Ascending aorta (tissue), 2 donors: ENCODE data around the gene CLPSL1. TPM values are rescaled to one million over a fixed set of nuclear protein-coding genes. Genes with fewer than 3 reads are reported as not detected.
A peak's percentile ranks its signal among the peaks of the same experiment; 100 is the strongest.

Experiments
- DNase-seq, 2 donors: peaks; one replicate each; pipeline ENCODE4 v3.0.0-alpha.2; 2019; ENCODE audit warnings: low spot score in 2 of 2
- H3K27ac ChIP-seq, 2 donors: fragments of 200-600 bp; sonication (generic); one replicate each; pipeline ENCODE4 v1.5.1; 2016 to 2017; ENCODE audit warnings: mild to moderate bottlenecking in 1 of 2
- H3K27me3 ChIP-seq: fragments of 200-600 bp; sonication (generic); one replicate; pipeline ENCODE4 v1.5.1; 2017
- H3K36me3 ChIP-seq, 2 donors: fragments of 200-600 bp; sonication (generic); one replicate each; pipeline ENCODE4 v1.5.1; 2016
- H3K4me1 ChIP-seq, 2 donors: fragments of 200-600 bp; sonication (generic); one replicate each; pipeline ENCODE4 v1.5.1; 2016 to 2017; ENCODE audit warnings: mild to moderate bottlenecking in 1 of 2
- H3K4me3 ChIP-seq, 2 donors: fragments of 200-600 bp; sonication (generic); one replicate each; pipeline ENCODE4 v1.5.1; 2016 to 2017; ENCODE audit warnings: mild to moderate bottlenecking in 1 of 2
- H3K9me3 ChIP-seq, 2 donors: fragments of 200-600 bp; sonication (generic); one replicate each; pipeline ENCODE4 v1.5.1; 2016
- CTCF ChIP-seq, 3 experiments: fragments of 200-600 bp in 2 of 3; fragments of 450-650 bp in 1 of 3; sonication (generic) in 2 of 3; IDR thresholded peaks; one replicate each; pipeline ENCODE4 v1.5.1; 2016 to 2019; ENCODE audit warnings: antibody characterized with exemption in 3 of 3, mild to moderate bottlenecking in 1 of 3, moderate library complexity in 1 of 3
- intact Hi-C: fragments of 100-400 bp; cut with DNase I; formaldehyde crosslinking; loops from one replicate; pipeline ENCODE4 v1.15.1; 2023
- total RNA-seq: library from RNA; depleted of rRNA; stranded (reverse); fragments of >200 nt; gene quantifications from one replicate; pipeline ENCODE4 v1.1.0, GENCODE V29; 2016

Gene CLPSL1
- total RNA-seq, 1 donor from 2014 or later: not detected

GRCh38 chr6:35754452-35755277 is 26.2 kb upstream of the CLPSL1 start:
- TF ChIP-seq CTCF (IDR thresholded peaks at IDR 0.05): no peak
- Histone ChIP-seq H3K4me1 (no peaks in the 10 kb centered on the region), H3K4me3 (no peak overlapping the region), H3K27me3 (no peaks in the 10 kb centered on the region), H3K36me3 (no peaks in the 10 kb centered on the region), H3K9me3 (no peaks in the 10 kb centered on the region), H3K27ac (no peak overlapping the region)
- no peak for DNase-seq
- intact Hi-C loops: no loop called here

DNA sequence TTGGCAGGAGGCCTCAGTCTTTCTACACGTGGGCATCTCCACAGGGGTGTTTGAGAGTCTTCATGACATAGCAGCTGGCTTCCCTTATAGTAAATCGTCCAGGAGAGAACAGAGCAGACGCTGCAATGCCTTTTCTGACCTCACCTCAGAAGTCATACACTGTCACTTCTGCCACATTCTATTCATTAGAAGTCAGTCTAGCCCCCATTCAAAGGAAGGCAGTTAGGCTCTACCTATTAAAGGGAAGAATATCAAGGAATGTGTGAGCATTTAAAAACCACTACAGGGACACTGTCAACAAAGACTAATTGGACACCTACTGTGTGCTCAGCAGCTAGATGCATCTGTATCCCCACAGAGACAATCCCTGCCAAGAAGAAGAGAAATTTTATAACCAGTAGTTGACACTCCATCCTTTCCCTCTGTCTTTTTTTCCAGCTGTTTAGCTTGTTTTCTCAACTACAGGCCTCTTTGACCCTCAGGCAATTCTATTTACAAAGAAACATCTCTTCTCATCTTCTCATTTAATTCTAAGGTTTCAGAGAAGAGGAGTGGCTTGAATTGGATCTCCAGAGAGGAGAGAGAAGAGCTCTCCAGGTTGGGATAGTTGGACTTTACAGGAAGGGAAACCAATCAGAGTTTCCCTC is 25.4 kb upstream of the CLPSL1 start:
- H3K27me3 ChIP-seq: no peaks in the 10 kb centered on the region
- no peaks in the 10 kb centered on the region for H3K36me3 ChIP-seq
- H3K9me3 ChIP-seq: no peaks in the 10 kb centered on the region
- no peak overlapping the region for H3K27ac ChIP-seq
- TF ChIP-seq CTCF (IDR thresholded peaks at IDR 0.05): no peak
- H3K4me1 ChIP-seq: no peaks in the 10 kb centered on the region
- no peak for DNase-seq
- intact Hi-C loops: no loop called here
- H3K4me3 ChIP-seq: no peak overlapping the region

- H3K9me3 ChIP-seq: no peaks in the 10 kb centered on the region
- H3K27ac ChIP-seq: no peak overlapping the region
- intact Hi-C loops: no loop called here
- no peak overlapping the region for H3K4me3 ChIP-seq
- no peak for DNase-seq
- no peaks in the 10 kb centered on the region for H3K27me3 ChIP-seq
- peak in 1 of 3 experiments; percentile 18 for TF ChIP-seq CTCF (IDR thresholded peaks at IDR 0.05)
- H3K4me1 ChIP-seq: no peaks in the 10 kb centered on the region
- no peaks in the 10 kb centered on the region for H3K36me3 ChIP-seq
Observed at GRCh38 chr6:35757456-35758123, 23.2 kb upstream of the CLPSL1 start.

- Histone ChIP-seq H3K9me3 (no peaks in the 10 kb centered on the region), H3K27me3 (no peaks in the 10 kb centered on the region), H3K27ac (no peak overlapping the region), H3K4me3 (no peak overlapping the region), H3K4me1 (no peaks in the 10 kb centered on the region), H3K36me3 (no peaks in the 10 kb centered on the region)
- TF ChIP-seq CTCF (IDR thresholded peaks at IDR 0.05): no peak
- intact Hi-C loops: no loop called here
- no peak for DNase-seq
Observed at GRCh38 chr6:35759426-35759825, 21.4 kb upstream of the CLPSL1 start.

- TF ChIP-seq CTCF (IDR thresholded peaks at IDR 0.05): no peak
- Histone ChIP-seq H3K27me3 (no peaks in the 10 kb centered on the region), H3K36me3 (no peaks in the 10 kb centered on the region), H3K9me3 (no peaks in the 10 kb centered on the region), H3K4me1 (no peaks in the 10 kb centered on the region), H3K27ac (no peak overlapping the region), H3K4me3 (no peak overlapping the region)
- intact Hi-C loops: no loop called here
- DNase-seq: no peak
Observed at GRCh38 chr6:35765739-35766138, 15.1 kb upstream of the CLPSL1 start.
